GM12878 (cell line): ENCODE results near the gene CUEDC1. TPM values are rescaled to one million over a fixed set of nuclear protein-coding genes. Genes with fewer than 3 reads are reported as not detected.

Source experiments
- ATAC-seq: fragments of 200-7000 bp; cut with Tn5 transposase; 3 replicates; pipeline ENCODE4 v1.9.1; 2020; ENCODE audit warnings: mild to moderate bottlenecking, moderate library complexity
- BruUV-seq: library from RNA; stranded (reverse); fragments of 400-500 nt; replicated peaks from 2 replicates; lab custom pipeline; 2021; lab: Mats Ljungman, UMichigan
- CTCF ChIA-PET: fragments of 300-600 bp; sonication (Branson Sonifier 250); formaldehyde crosslinking; extraction: SDS; loops from one replicate; lab custom pipeline; 2021; ENCODE audit warnings: inconsistent platforms; lab: Yijun Ruan, JAX
- POLR2A ChIA-PET: fragments of 350-600 bp; formaldehyde crosslinking; extraction: SDS; loops from one replicate; lab custom pipeline; 2021; ENCODE audit warnings: inconsistent platforms; lab: Charles Lee
- RAD21 ChIA-PET: fragments of 300-600 bp; sonication (Branson Sonifier 250); formaldehyde crosslinking; loops from one replicate; lab custom pipeline; 2023; ENCODE audit warnings: antibody characterized with exemption; ENCODE audit not compliant: unreplicated experiment; lab: Charles Lee
- SMC1A ChIA-PET: fragments of 300-600 bp; sonication (Branson Sonifier 250); formaldehyde crosslinking; loops from one replicate; lab custom pipeline; 2023; ENCODE audit not compliant: unreplicated experiment, uncharacterized antibody; lab: Charles Lee
- DNase-seq: peaks from one replicate; pipeline ENCODE4 v3.0.0-alpha.2; 2011; ENCODE audit warnings: low read depth, low spot score
- FAIRE-seq: peaks from 3 replicates; lab custom pipeline; 2011; peaks lifted over from hg19 to GRCh38; lab: Jason Lieb, UNC
- H2AFZ ChIP-seq: 2 replicates; pipeline ENCODE4 v1.6.0; 2011; ENCODE audit warnings: low read depth, low read length, control low read depth; ENCODE audit not compliant: control insufficient read depth
- H3K27ac ChIP-seq: 2 replicates; pipeline ENCODE4 v1.5.1; 2011; ENCODE audit warnings: control low read depth; ENCODE audit not compliant: control insufficient read depth, insufficient read depth
- H3K27me3 ChIP-seq, 2 experiments: replicated peaks in 1 of 2; 2 replicates each; pipeline versions ENCODE4 v1.6.0 to v1.6.1; 2011; ENCODE audit warnings: low read length in 1 of 2; ENCODE audit not compliant: control insufficient read depth in 2 of 2, insufficient read depth in 2 of 2
- H3K36me3 ChIP-seq, 2 experiments: 2 replicates each; pipeline ENCODE4 v1.5.1; 2011; ENCODE audit warnings: low read length in 1 of 2; ENCODE audit not compliant: control insufficient read depth in 2 of 2, insufficient read depth in 2 of 2
- H3K4me1 ChIP-seq: 2 replicates; pipeline ENCODE4 v1.6.1; 2011; ENCODE audit warnings: mild to moderate bottlenecking, low read length, moderate library complexity, mixed read lengths; ENCODE audit not compliant: control insufficient read depth, insufficient read depth
- H3K4me2 ChIP-seq: 2 replicates; pipeline ENCODE4 v1.6.0; 2011; ENCODE audit warnings: control low read depth; ENCODE audit not compliant: control insufficient read depth, insufficient read depth
- H3K4me3 ChIP-seq: fragments of 200-600 bp; sonication (generic); 2 replicates; pipeline ENCODE4 v1.5.1; 2016
- H3K79me2 ChIP-seq: 2 replicates; pipeline ENCODE4 v1.6.0; 2011; ENCODE audit warnings: low read length; ENCODE audit not compliant: control insufficient read depth, insufficient read depth
- H3K9ac ChIP-seq: 2 replicates; pipeline ENCODE4 v1.8.0; 2011; ENCODE audit warnings: low read length, control low read depth, mixed read lengths; ENCODE audit not compliant: control insufficient read depth, insufficient read depth
- H3K9me3 ChIP-seq: replicated peaks from 3 replicates; pipeline ENCODE4 v1.5.1; 2011; ENCODE audit warnings: mild to moderate bottlenecking, low read length; ENCODE audit not compliant: control insufficient read depth, insufficient read depth
- H4K20me1 ChIP-seq: 2 replicates; pipeline ENCODE4 v1.6.0; 2011; ENCODE audit not compliant: control insufficient read depth, insufficient read depth
- ATF7 ChIP-seq: fragments of 450-650 bp; IDR thresholded peaks from 2 replicates; pipeline ENCODE4 v1.6.1; 2016; ENCODE audit warnings: low read depth, mild to moderate bottlenecking
- EGR1 ChIP-seq, 2 experiments: IDR thresholded peaks; 1 replicate in 1 of 2; 2 replicates in 1 of 2; pipeline ENCODE4 v1.6.1; 2011 to 2012; ENCODE audit warnings: low read depth in 2 of 2, low read length in 2 of 2, borderline replicate concordance in 1 of 2, mild to moderate bottlenecking in 1 of 2, moderate library complexity in 1 of 2
- EZH2 ChIP-seq: IDR thresholded peaks from 2 replicates; pipeline ENCODE4 v1.6.1; 2012; ENCODE audit warnings: low read depth, mild to moderate bottlenecking, control low read depth, inconsistent platforms, low read length, borderline replicate concordance; ENCODE audit not compliant: control insufficient read depth
- FOXK2 ChIP-seq: fragments of 450-650 bp; IDR thresholded peaks from 2 replicates; pipeline ENCODE4 v1.6.1; 2017; ENCODE audit warnings: mild to moderate bottlenecking, moderate library complexity
- NFYA ChIP-seq: IDR thresholded peaks from 2 replicates; pipeline ENCODE4 v1.6.1; 2011; ENCODE audit warnings: low read depth, mild to moderate bottlenecking, low read length, improper control_type of control experiment, borderline replicate concordance
- POLR2AphosphoS2 ChIP-seq: IDR thresholded peaks from 2 replicates; pipeline ENCODE4 v1.6.1; 2011; ENCODE audit warnings: low read depth, mild to moderate bottlenecking, low read length, improper control_type of control experiment, moderate library complexity
- RAD51 ChIP-seq: fragments of 450-650 bp; IDR thresholded peaks from 2 replicates; pipeline ENCODE4 v1.6.1; 2016; ENCODE audit warnings: moderate library complexity, mild to moderate bottlenecking, inconsistent platforms
- RFX5 ChIP-seq: IDR thresholded peaks from 2 replicates; pipeline ENCODE4 v1.6.1; 2011; ENCODE audit warnings: low read depth, low read length, improper control_type of control experiment
- RUNX3 ChIP-seq: IDR thresholded peaks from 2 replicates; pipeline ENCODE4 v1.6.1; 2012; ENCODE audit warnings: low read length, inconsistent platforms
- SIN3A ChIP-seq: IDR thresholded peaks from 2 replicates; pipeline ENCODE4 v1.6.1; 2012; ENCODE audit warnings: low read depth, low read length, improper control_type of control experiment
- SP1 ChIP-seq: IDR thresholded peaks from one replicate; pipeline ENCODE4 v1.6.1; 2011; ENCODE audit warnings: low read depth, low read length
- SPI1 ChIP-seq: IDR thresholded peaks from 2 replicates; pipeline ENCODE4 v1.6.1; 2011; ENCODE audit warnings: low read depth, mild to moderate bottlenecking, low read length, moderate library complexity, borderline replicate concordance; ENCODE audit not compliant: insufficient read depth
- TCF7 ChIP-seq: IDR thresholded peaks from 2 replicates; pipeline ENCODE4 v1.6.1; 2014; ENCODE audit warnings: antibody characterized with exemption, borderline replicate concordance
- ZNF384 ChIP-seq: IDR thresholded peaks from 2 replicates; pipeline ENCODE4 v1.6.1; 2012; ENCODE audit warnings: low read depth, mild to moderate bottlenecking, low read length, improper control_type of control experiment, borderline replicate concordance
- WGBS: methylation state at CpG from one replicate; pipeline ENCODE4 v1.1.6; 2016; ENCODE audit warnings: low lambda C conversion rate; ENCODE audit not compliant: insufficient replicate concordance, insufficient coverage; ENCODE audit errors: missing lambda C conversion rate; 5-methylcytosine and 5-hydroxymethylcytosine counted together
- in situ Hi-C: fragments of 300-500 bp; cut with MboI; formaldehyde crosslinking; loops from 9 replicates; pipeline ENCODE4 v1.14.3; 2018; ENCODE audit warnings: mixed read lengths
- intact Hi-C: fragments of 100-400 bp; cut with micrococcal nuclease; formaldehyde crosslinking; loops from one replicate; pipeline ENCODE4 v1.14.2; 2022; ENCODE audit not compliant: unreplicated experiment
- polyA plus RNA-seq, 11 experiments: library from polyadenylated mRNA; depleted of rRNA in 4 of 11; unstranded in 6 of 11; stranded (reverse) in 5 of 11; fragments of >200 nt; fragmentation: Nextera tagmentation in 4 of 11; fragmentation: Illumina TruSeq in 1 of 11; extraction: Ambion mirVana in 4 of 11; extraction: Trizol in 1 of 11; gene quantifications; 1 replicate in 1 of 11; 2 replicates in 10 of 11; pipeline versions ENCODE4 v1.2.1 to v1.2.3, GENCODE V29; 2011 to 2016; ENCODE audit warnings: inconsistent platforms in 2 of 11, missing spikeins in 2 of 11, low read depth in 1 of 11
- total RNA-seq, 4 experiments: library from RNA; depleted of rRNA in 3 of 4; stranded (reverse); fragments of >200 nt in 3 of 4; fragmentation: Illumina TruSeq in 1 of 4; extraction: Trizol in 1 of 4; gene quantifications; 2 replicates each; pipeline versions ENCODE4 v1.2.1 to v1.2.3, GENCODE V29; 2013 to 2021
- TF ChIP-seq, protein P1 (sequence below): fragments of 450-650 bp; IDR thresholded peaks from 2 replicates; pipeline ENCODE4 v1.6.1; 2017; ENCODE audit warnings: low read depth, mild to moderate bottlenecking, moderate library complexity
- TF ChIP-seq, protein P2 (sequence below): IDR thresholded peaks from 2 replicates; pipeline ENCODE4 v1.6.1; 2012; ENCODE audit warnings: improper control_type of control experiment, low read depth, low read length; ENCODE audit not compliant: insufficient replicate concordance

CUEDC1 gene
- total and polyA plus RNA-seq, 10 of the 15 experiments (the other 5 are each of a cell fraction or from before 2014, with no cell fraction given) = 0.24 to 7.4 (median 1.8) TPM

DNA sequence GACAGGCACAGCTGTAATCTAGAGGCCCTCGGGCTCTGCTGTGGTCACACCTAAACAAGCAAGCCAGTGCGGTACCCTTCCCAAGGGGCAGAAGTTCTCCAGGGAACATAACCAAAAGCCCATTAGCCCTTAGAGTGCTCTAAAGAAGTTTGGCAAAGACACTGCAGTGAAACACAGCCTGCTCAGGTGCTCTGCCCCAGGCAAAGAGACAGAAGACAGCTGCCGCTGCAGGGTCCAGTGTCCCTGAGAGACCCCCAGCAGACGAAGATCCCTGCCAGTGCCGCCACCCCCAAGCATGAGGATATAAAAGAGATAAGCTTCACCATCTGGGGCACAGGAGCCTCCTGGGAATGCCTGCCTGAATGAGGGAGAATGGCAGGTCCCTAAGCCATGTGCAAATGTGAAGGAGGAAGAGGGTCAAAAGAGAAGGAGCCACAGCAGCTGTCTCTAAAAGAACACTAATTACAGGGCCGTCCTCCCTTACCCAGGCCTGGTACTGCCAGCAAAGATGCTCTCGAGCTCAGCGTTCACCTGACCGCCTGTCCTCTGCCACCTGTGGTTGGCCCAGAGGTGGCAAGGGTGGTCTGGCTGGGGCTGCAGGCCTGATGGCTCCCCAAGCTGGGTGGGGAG is 29.7 kb downstream of the CUEDC1 start:
- H3K9me3 ChIP-seq = no peaks in the 10 kb centered on the region
- in situ Hi-C loops = no loop called here
- no peak overlapping the region for H3K4me2 ChIP-seq
- no peaks in the 10 kb centered on the region for H3K27me3 ChIP-seq
- no peak for FAIRE-seq
- no peak overlapping the region for H2AFZ ChIP-seq
- no TSS peak for BruUV-seq
- WGBS = 38% methylated on average over 9 of the region's 9 CpGs
- ChIA-PET RAD21 (interaction anchor here (0.5 to 1.5 kb wide), 2 partner anchors 13 to 74 kb away, joined by 3 read pairs; no protein-coding TSS in a partner anchor), POLR2A (interaction anchor here (0.8 to 1.3 kb wide), 3 partner anchors 9 to 14 kb away, joined by 3 to 4 read pairs (median 4); no protein-coding TSS in a partner anchor), SMC1A (interaction anchor here (0.7 to 2.9 kb wide), 5 partner anchors 14 to 74 kb away, joined by 3 to 10 read pairs (median 3); no protein-coding TSS in a partner anchor), CTCF (interaction anchor here (0.8 to 1.7 kb wide), 4 partner anchors 13 to 33 kb away, joined by 3 to 6 read pairs (median 4); no protein-coding TSS in a partner anchor)
- H3K79me2 ChIP-seq = no peaks in the 10 kb centered on the region
- H3K4me1 ChIP-seq = peaks cover 5% of the 10 kb centered on the region
- TF ChIP-seq RFX5 (no peak), ATF7 (no peak), SIN3A (no peak), EGR1 (IDR thresholded peaks at IDR 0.05; ENCODE audit: borderline replicate concordance in 1 of 2, low read depth in 2 of 2, low read length in 2 of 2) (no peak), TCF7 (no peak), SPI1 (no peak), NFYA (no peak), EZH2 (no peak), POLR2AphosphoS2 (no peak), RAD51 (no peak), ZNF384 (no peak), RUNX3 (no peak), FOXK2 (no peak), SP1 (no peak)
- TF ChIP-seq, protein P1, sequence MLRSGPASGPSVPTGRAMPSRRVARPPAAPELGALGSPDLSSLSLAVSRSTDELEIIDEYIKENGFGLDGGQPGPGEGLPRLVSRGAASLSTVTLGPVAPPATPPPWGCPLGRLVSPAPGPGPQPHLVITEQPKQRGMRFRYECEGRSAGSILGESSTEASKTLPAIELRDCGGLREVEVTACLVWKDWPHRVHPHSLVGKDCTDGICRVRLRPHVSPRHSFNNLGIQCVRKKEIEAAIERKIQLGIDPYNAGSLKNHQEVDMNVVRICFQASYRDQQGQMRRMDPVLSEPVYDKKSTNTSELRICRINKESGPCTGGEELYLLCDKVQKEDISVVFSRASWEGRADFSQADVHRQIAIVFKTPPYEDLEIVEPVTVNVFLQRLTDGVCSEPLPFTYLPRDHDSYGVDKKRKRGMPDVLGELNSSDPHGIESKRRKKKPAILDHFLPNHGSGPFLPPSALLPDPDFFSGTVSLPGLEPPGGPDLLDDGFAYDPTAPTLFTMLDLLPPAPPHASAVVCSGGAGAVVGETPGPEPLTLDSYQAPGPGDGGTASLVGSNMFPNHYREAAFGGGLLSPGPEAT = no peak
- TF ChIP-seq, protein P2, sequence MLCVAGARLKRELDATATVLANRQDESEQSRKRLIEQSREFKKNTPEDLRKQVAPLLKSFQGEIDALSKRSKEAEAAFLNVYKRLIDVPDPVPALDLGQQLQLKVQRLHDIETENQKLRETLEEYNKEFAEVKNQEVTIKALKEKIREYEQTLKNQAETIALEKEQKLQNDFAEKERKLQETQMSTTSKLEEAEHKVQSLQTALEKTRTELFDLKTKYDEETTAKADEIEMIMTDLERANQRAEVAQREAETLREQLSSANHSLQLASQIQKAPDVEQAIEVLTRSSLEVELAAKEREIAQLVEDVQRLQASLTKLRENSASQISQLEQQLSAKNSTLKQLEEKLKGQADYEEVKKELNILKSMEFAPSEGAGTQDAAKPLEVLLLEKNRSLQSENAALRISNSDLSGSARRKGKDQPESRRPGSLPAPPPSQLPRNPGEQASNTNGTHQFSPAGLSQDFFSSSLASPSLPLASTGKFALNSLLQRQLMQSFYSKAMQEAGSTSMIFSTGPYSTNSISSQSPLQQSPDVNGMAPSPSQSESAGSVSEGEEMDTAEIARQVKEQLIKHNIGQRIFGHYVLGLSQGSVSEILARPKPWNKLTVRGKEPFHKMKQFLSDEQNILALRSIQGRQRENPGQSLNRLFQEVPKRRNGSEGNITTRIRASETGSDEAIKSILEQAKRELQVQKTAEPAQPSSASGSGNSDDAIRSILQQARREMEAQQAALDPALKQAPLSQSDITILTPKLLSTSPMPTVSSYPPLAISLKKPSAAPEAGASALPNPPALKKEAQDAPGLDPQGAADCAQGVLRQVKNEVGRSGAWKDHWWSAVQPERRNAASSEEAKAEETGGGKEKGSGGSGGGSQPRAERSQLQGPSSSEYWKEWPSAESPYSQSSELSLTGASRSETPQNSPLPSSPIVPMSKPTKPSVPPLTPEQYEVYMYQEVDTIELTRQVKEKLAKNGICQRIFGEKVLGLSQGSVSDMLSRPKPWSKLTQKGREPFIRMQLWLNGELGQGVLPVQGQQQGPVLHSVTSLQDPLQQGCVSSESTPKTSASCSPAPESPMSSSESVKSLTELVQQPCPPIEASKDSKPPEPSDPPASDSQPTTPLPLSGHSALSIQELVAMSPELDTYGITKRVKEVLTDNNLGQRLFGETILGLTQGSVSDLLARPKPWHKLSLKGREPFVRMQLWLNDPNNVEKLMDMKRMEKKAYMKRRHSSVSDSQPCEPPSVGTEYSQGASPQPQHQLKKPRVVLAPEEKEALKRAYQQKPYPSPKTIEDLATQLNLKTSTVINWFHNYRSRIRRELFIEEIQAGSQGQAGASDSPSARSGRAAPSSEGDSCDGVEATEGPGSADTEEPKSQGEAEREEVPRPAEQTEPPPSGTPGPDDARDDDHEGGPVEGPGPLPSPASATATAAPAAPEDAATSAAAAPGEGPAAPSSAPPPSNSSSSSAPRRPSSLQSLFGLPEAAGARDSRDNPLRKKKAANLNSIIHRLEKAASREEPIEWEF = no peak
- H3K27ac ChIP-seq = no peak overlapping the region
- no peak for DNase-seq
- H3K9ac ChIP-seq = no peak overlapping the region
- ATAC-seq = no peak; the same call in 1 of the 3 replicates
- no peaks in the 10 kb centered on the region for H3K36me3 ChIP-seq
- intact Hi-C loops = no loop called here
- no peaks in the 10 kb centered on the region for H4K20me1 ChIP-seq
- H3K4me3 ChIP-seq = no peak overlapping the region
